HepG2 (cell line): ENCODE results near the gene VPS54. TPM values are rescaled to one million over a fixed set of nuclear protein-coding genes. Genes with fewer than 3 reads are reported as not detected.

Experiments used
- CBX1 ChIP-seq: IDR thresholded peaks from one replicate; pipeline ENCODE4 v1.6.1; 2016; ENCODE audit warnings: antibody characterized with exemption, low read depth
- CHCHD3 ChIP-seq: sonication (generic); formaldehyde crosslinking; IDR thresholded peaks from 2 replicates; pipeline ENCODE4 v1.8.0; 2022; ENCODE audit warnings: mild to moderate bottlenecking, missing genetic modification reagents, moderate library complexity
- KLF15 ChIP-seq: sonication (generic); formaldehyde crosslinking; IDR thresholded peaks from 2 replicates; pipeline ENCODE4 v1.8.1; 2023; ENCODE audit warnings: borderline replicate concordance, mild to moderate bottlenecking, inconsistent platforms, missing genetic modification reagents, mixed read lengths
- MXD4 ChIP-seq: IDR thresholded peaks from 2 replicates; pipeline ENCODE4 v1.6.1; 2016; ENCODE audit warnings: mild to moderate bottlenecking, missing biosample characterization, missing genetic modification reagents
- NAIF1 ChIP-seq: sonication (generic); formaldehyde crosslinking; IDR thresholded peaks from 2 replicates; pipeline ENCODE4 v1.5.0; 2020; ENCODE audit warnings: mild to moderate bottlenecking, missing genetic modification reagents, borderline replicate concordance
- RFX3 ChIP-seq: IDR thresholded peaks from 2 replicates; pipeline ENCODE4 v1.6.1; 2016; ENCODE audit warnings: missing biosample characterization, missing genetic modification reagents
- SRSF1 ChIP-seq: fragments of 200-400 bp; formaldehyde crosslinking; optimal IDR thresholded peaks from 2 replicates; pipeline ENCODE3; 2017; ENCODE audit warnings: mild to moderate bottlenecking, low read depth, low read length, moderate library complexity
- SRY ChIP-seq: sonication (generic); formaldehyde crosslinking; IDR thresholded peaks from 2 replicates; pipeline ENCODE4 v1.8.0; 2022; ENCODE audit warnings: mild to moderate bottlenecking, missing genetic modification reagents
- ZNF549 ChIP-seq: sonication (generic); formaldehyde crosslinking; IDR thresholded peaks from 2 replicates; pipeline ENCODE4 v1.5.0; 2020; ENCODE audit warnings: missing genetic modification reagents
- ZNF839 ChIP-seq: sonication (generic); formaldehyde crosslinking; IDR thresholded peaks from 2 replicates; pipeline ENCODE4 v1.4.0; 2020; ENCODE audit warnings: missing genetic modification reagents, mild to moderate bottlenecking, borderline replicate concordance
- polyA plus RNA-seq, 8 experiments: library from polyadenylated mRNA; depleted of rRNA in 3 of 8; stranded (reverse) in 7 of 8; unstranded in 1 of 8; fragments of >200 nt; fragmentation: Illumina TruSeq in 4 of 8; extraction: Trizol in 4 of 8; gene quantifications; 2 replicates each; pipeline versions ENCODE4 v1.2.1 to v1.2.3, GENCODE V29; 2011 to 2016; ENCODE audit warnings: low read depth in 4 of 8, missing spikeins in 1 of 8, mixed read lengths in 1 of 8; ENCODE audit not compliant: insufficient read depth in 1 of 8
- total RNA-seq, 5 experiments: library from RNA; depleted of rRNA; stranded (reverse); fragments of >200 nt; fragmentation: Illumina TruSeq; extraction: Trizol; gene quantifications; 2 replicates each; pipeline ENCODE4 v1.2.3, GENCODE V29; 2016; ENCODE audit warnings: low read depth in 1 of 5
- TF ChIP-seq, protein P1 (sequence below): sonication (generic); formaldehyde crosslinking; IDR thresholded peaks from 2 replicates; pipeline ENCODE4 v1.8.1; 2023; ENCODE audit warnings: mild to moderate bottlenecking, missing genetic modification reagents
- TF ChIP-seq, protein P2 (sequence below): sonication (generic); formaldehyde crosslinking; IDR thresholded peaks from 2 replicates; pipeline ENCODE4 v1.4.0; 2020; ENCODE audit warnings: missing genetic modification reagents
- TF ChIP-seq, protein P3 (sequence below): sonication (generic); formaldehyde crosslinking; IDR thresholded peaks from 2 replicates; pipeline ENCODE4 v1.5.1; 2020; ENCODE audit warnings: missing genetic modification reagents, mild to moderate bottlenecking, borderline replicate concordance
- TF ChIP-seq, protein P4 (sequence below): sonication (generic); formaldehyde crosslinking; IDR thresholded peaks from 2 replicates; pipeline ENCODE4 v1.4.0; 2020; ENCODE audit warnings: missing genetic modification reagents
- TF ChIP-seq, protein P5 (sequence below): sonication (generic); formaldehyde crosslinking; IDR thresholded peaks from 2 replicates; pipeline ENCODE4 v1.5.0; 2020; ENCODE audit warnings: missing genetic modification reagents, mild to moderate bottlenecking, borderline replicate concordance
- TF ChIP-seq, protein P6 (sequence below): sonication (generic); formaldehyde crosslinking; IDR thresholded peaks from 2 replicates; pipeline ENCODE4 v1.4.0; 2020; ENCODE audit warnings: mild to moderate bottlenecking, missing genetic modification reagents

VPS54 gene
- total and polyA plus RNA-seq, 2 of the 13 experiments (the other 11 are each of a cell fraction or from before 2014, with no cell fraction given): 64.7 to 77.5 TPM

DNA sequence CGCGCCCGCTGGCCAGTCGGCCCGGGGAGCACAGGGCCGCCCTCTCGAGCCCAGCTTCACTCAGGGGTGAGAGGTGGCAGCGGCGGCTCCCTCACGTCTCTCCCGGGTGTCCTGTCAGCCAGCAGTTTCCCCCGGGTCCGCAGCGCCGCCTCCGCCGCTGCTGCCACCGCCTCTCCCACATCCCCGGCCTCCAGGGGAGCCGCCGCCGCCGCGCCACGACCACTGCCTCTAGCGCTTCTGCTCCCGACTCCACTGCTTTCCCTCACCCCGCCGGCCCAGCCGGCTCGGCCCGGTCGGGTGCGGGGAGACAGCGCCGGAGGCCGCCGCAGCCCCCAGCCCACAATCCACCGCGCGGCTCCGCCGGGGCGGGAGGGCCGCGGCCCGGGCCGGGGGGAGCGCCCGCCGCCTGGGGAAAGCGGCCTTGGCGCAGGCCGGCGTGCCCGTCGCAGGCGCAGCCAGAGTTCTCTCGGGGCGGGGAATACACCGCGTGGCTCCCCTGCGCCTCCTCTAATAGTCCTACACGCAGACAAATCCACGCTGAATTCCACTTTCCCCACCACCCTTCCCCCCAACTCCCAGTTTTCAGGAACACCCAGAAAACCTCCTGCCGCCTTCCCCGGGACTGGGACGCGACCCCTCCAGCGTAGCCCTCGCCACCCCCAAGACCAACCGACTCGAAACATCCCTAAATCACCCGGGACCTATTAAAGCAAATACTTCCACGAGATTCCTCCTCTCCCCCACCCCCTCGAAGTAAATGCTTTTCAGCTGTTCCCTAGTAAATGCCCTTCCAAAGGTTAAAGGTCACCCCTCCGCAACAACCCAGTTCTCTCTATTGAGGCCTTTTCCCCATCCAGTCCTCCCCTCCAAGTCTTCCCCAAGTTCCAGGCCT is at the start of gene VPS54 (continued):
- TF ChIP-seq, protein P1, sequence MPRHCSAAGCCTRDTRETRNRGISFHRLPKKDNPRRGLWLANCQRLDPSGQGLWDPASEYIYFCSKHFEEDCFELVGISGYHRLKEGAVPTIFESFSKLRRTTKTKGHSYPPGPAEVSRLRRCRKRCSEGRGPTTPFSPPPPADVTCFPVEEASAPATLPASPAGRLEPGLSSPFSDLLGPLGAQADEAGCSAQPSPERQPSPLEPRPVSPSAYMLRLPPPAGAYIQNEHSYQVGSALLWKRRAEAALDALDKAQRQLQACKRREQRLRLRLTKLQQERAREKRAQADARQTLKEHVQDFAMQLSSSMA (CRISPR knock-in tag): 0 out of 2 replicates have a peak, but pooled peaks have one; percentile 64
- no peak for TF ChIP-seq RFX3 (CRISPR knock-in tag)
- peak; percentile 75 for TF ChIP-seq CBX1
- TF ChIP-seq, protein P2, sequence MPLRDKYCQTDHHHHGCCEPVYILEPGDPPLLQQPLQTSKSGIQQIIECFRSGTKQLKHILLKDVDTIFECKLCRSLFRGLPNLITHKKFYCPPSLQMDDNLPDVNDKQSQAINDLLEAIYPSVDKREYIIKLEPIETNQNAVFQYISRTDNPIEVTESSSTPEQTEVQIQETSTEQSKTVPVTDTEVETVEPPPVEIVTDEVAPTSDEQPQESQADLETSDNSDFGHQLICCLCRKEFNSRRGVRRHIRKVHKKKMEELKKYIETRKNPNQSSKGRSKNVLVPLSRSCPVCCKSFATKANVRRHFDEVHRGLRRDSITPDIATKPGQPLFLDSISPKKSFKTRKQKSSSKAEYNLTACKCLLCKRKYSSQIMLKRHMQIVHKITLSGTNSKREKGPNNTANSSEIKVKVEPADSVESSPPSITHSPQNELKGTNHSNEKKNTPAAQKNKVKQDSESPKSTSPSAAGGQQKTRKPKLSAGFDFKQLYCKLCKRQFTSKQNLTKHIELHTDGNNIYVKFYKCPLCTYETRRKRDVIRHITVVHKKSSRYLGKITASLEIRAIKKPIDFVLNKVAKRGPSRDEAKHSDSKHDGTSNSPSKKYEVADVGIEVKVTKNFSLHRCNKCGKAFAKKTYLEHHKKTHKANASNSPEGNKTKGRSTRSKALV (CRISPR knock-in tag): no peak
- TF ChIP-seq ZNF839: no peak
- no peak for TF ChIP-seq ZNF549 (CRISPR knock-in tag)
- TF ChIP-seq, protein P3, sequence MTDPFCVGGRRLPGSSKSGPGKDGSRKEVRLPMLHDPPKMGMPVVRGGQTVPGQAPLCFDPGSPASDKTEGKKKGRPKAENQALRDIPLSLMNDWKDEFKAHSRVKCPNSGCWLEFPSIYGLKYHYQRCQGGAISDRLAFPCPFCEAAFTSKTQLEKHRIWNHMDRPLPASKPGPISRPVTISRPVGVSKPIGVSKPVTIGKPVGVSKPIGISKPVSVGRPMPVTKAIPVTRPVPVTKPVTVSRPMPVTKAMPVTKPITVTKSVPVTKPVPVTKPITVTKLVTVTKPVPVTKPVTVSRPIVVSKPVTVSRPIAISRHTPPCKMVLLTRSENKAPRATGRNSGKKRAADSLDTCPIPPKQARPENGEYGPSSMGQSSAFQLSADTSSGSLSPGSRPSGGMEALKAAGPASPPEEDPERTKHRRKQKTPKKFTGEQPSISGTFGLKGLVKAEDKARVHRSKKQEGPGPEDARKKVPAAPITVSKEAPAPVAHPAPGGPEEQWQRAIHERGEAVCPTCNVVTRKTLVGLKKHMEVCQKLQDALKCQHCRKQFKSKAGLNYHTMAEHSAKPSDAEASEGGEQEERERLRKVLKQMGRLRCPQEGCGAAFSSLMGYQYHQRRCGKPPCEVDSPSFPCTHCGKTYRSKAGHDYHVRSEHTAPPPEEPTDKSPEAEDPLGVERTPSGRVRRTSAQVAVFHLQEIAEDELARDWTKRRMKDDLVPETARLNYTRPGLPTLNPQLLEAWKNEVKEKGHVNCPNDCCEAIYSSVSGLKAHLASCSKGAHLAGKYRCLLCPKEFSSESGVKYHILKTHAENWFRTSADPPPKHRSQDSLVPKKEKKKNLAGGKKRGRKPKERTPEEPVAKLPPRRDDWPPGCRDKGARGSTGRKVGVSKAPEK (CRISPR knock-in tag): no peak
- TF ChIP-seq MXD4: peak; percentile 17; the same call in 1 of the 2 replicates
- TF ChIP-seq, protein P4, sequence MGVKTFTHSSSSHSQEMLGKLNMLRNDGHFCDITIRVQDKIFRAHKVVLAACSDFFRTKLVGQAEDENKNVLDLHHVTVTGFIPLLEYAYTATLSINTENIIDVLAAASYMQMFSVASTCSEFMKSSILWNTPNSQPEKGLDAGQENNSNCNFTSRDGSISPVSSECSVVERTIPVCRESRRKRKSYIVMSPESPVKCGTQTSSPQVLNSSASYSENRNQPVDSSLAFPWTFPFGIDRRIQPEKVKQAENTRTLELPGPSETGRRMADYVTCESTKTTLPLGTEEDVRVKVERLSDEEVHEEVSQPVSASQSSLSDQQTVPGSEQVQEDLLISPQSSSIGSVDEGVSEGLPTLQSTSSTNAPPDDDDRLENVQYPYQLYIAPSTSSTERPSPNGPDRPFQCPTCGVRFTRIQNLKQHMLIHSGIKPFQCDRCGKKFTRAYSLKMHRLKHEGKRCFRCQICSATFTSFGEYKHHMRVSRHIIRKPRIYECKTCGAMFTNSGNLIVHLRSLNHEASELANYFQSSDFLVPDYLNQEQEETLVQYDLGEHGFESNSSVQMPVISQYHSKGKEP (CRISPR knock-in tag): 0 out of 2 replicates have a peak, but pooled peaks have one; percentile 21
- TF ChIP-seq, protein P5, sequence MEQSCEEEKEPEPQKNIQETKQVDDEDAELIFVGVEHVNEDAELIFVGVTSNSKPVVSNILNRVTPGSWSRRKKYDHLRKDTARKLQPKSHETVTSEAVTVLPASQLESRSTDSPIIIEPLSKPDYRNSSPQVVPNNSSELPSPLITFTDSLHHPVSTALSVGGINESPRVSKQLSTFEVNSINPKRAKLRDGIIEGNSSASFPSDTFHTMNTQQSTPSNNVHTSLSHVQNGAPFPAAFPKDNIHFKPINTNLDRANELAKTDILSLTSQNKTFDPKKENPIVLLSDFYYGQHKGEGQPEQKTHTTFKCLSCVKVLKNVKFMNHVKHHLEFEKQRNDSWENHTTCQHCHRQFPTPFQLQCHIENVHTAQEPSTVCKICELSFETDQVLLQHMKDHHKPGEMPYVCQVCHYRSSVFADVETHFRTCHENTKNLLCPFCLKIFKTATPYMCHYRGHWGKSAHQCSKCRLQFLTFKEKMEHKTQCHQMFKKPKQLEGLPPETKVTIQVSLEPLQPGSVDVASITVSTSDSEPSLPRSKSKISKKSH: no peak
- TF ChIP-seq SRY (CRISPR knock-in tag): peak; percentile 93; the same call in 1 of the 2 replicates
- no peak for TF ChIP-seq CHCHD3
- TF ChIP-seq, protein P6, sequence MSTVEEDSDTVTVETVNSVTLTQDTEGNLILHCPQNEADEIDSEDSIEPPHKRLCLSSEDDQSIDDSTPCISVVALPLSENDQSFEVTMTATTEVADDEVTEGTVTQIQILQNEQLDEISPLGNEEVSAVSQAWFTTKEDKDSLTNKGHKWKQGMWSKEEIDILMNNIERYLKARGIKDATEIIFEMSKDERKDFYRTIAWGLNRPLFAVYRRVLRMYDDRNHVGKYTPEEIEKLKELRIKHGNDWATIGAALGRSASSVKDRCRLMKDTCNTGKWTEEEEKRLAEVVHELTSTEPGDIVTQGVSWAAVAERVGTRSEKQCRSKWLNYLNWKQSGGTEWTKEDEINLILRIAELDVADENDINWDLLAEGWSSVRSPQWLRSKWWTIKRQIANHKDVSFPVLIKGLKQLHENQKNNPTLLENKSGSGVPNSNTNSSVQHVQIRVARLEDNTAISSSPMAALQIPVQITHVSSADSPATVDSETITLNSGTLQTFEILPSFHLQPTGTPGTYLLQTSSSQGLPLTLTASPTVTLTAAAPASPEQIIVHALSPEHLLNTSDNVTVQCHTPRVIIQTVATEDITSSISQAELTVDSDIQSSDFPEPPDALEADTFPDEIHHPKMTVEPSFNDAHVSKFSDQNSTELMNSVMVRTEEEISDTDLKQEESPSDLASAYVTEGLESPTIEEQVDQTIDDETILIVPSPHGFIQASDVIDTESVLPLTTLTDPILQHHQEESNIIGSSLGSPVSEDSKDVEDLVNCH (CRISPR knock-in tag): no peak
- no peak for TF ChIP-seq NAIF1 (CRISPR knock-in tag)
- peak; percentile 22 for TF ChIP-seq SRSF1
- TF ChIP-seq KLF15: no peak
